HG02943 (cell line): ENCODE measurements around the gene TPP2.

Experiments
- ATAC-seq: cut with Tn5 transposase; IDR thresholded peaks from one replicate; pipeline ENCODE4 v1.9.1; 2021; ENCODE audit warnings: mild to moderate bottlenecking, low read depth, moderate library complexity; ENCODE audit not compliant: unreplicated experiment

TPP2 gene

GRCh38 chr13:102688306-102688973, 91.7 kb downstream of the TPP2 start:
- no peak for ATAC-seq

GRCh38 chr13:102690883-102691282, 94.1 kb downstream of the TPP2 start:
- ATAC-seq, result no peak

GRCh38 chr13:102692491-102692826, 95.7 kb downstream of the TPP2 start:
- no peak for ATAC-seq

GRCh38 chr13:102693250-102693649, 96.5 kb downstream of the TPP2 start:
- no peak for ATAC-seq

- ATAC-seq, result no peak
These were observed 97.0 kb downstream of the TPP2 start for GRCh38 chr13:102693776-102694175.

GRCh38 chr13:102694937-102695336, 98.2 kb downstream of the TPP2 start, which contains the start of gene METTL21C:
METTL21C (minus strand) TSS chr13:102695044; CDS start chr13:102694498, 546 bp downstream.
- ATAC-seq, result no peak

GRCh38 chr13:102696465-102696864, 99.7 kb downstream of the TPP2 start:
- no peak for ATAC-seq

GRCh38 chr13:102697264-102697663, 100.5 kb downstream of the TPP2 start:
- ATAC-seq, result no peak

GRCh38 chr13:102697929-102698648, 101.3 kb downstream of the TPP2 start:
- ATAC-seq, result no peak

- no peak for ATAC-seq
These were observed 101.8 kb downstream of the TPP2 start for GRCh38 chr13:102698649-102698980.

- no peak for ATAC-seq
These were observed 102.7 kb downstream of the TPP2 start for GRCh38 chr13:102699504-102699903.

GRCh38 chr13:102700088-102701031, 103.6 kb downstream of the TPP2 start:
- no peak for ATAC-seq

- ATAC-seq, result no peak
These were observed 104.5 kb downstream of the TPP2 start for GRCh38 chr13:102701331-102701730.

- ATAC-seq, result no peak
These were observed 106.4 kb downstream of the TPP2 start for GRCh38 chr13:102702965-102703725.

- ATAC-seq, result no peak
These were observed 106.9 kb downstream of the TPP2 start for GRCh38 chr13:102703726-102704035.

GRCh38 chr13:102704238-102705058, 107.7 kb downstream of the TPP2 start:
- ATAC-seq, result no peak

GRCh38 chr13:102707467-102707866, 110.7 kb downstream of the TPP2 start:
- no peak for ATAC-seq

GRCh38 chr13:102708211-102708610, 111.4 kb downstream of the TPP2 start:
- ATAC-seq, result no peak

- no peak for ATAC-seq
These were observed 112.2 kb downstream of the TPP2 start for GRCh38 chr13:102708991-102709390.

- no peak for ATAC-seq
These were observed 112.8 kb downstream of the TPP2 start for GRCh38 chr13:102709536-102709935.
